DMS153 (cell line): ENCODE results near the gene SVOPL.
"Not testable (repeated sequence)": the region's sequence is repeated elsewhere in the genome, so short reads cannot be mapped to it uniquely, and the experiment has no call there.

Experiments used
- DNase-seq: peaks from one replicate; lab custom pipeline; 2025; lab: John Stamatoyannopoulos, UW

The SVOPL gene

GRCh38 chr7:138700857-138701536 lies at the start of gene SVOPL:
TSS of gene SVOPL (minus strand) at chr7:138701362. CDS start at chr7:138679045, 22,317 bp downstream.
- DNase-seq: no peak

GRCh38 chr7:138750473-138750872 lies 49.3 kb upstream of the SVOPL start:
- no peak for DNase-seq

- DNase-seq: no peak
Observed at GRCh38 chr7:138749960-138750359, 48.8 kb upstream of the SVOPL start.

- no peak for DNase-seq
Observed at GRCh38 chr7:138748666-138749065, 47.5 kb upstream of the SVOPL start.

GRCh38 chr7:138746073-138746472 lies 44.9 kb upstream of the SVOPL start:
- DNase-seq: no peak

- DNase-seq: no peak
Observed at GRCh38 chr7:138745189-138745588, 44.0 kb upstream of the SVOPL start.

- DNase-seq: no peak
Observed at GRCh38 chr7:138741453-138741735, 40.2 kb upstream of the SVOPL start.

GRCh38 chr7:138739859-138740258 lies 38.7 kb upstream of the SVOPL start:
- DNase-seq: no peak

GRCh38 chr7:138738551-138739335 lies 37.6 kb upstream of the SVOPL start:
- DNase-seq: peak; percentile 66

GRCh38 chr7:138738114-138738513 lies 37.0 kb upstream of the SVOPL start:
- no peak for DNase-seq

GRCh38 chr7:138735399-138735798 lies 34.2 kb upstream of the SVOPL start:
- DNase-seq: no peak

GRCh38 chr7:138731733-138732132 lies 30.6 kb upstream of the SVOPL start:
- DNase-seq: not testable (repeated sequence)

- DNase-seq: no peak
Observed at GRCh38 chr7:138729444-138729843, 28.3 kb upstream of the SVOPL start.

- peak; percentile 14 for DNase-seq
Observed at GRCh38 chr7:138727336-138728099, 26.4 kb upstream of the SVOPL start.

- DNase-seq: no peak
Observed at GRCh38 chr7:138726288-138726687, 25.1 kb upstream of the SVOPL start.

GRCh38 chr7:138720286-138720685 lies 19.1 kb upstream of the SVOPL start:
- DNase-seq: no peak

- no peak for DNase-seq
Observed at GRCh38 chr7:138716889-138717288, 15.7 kb upstream of the SVOPL start.

- DNase-seq: no peak
Observed at GRCh38 chr7:138713191-138713590, 12.0 kb upstream of the SVOPL start.

- DNase-seq: no peak
Observed at GRCh38 chr7:138712652-138713051, 11.5 kb upstream of the SVOPL start.

- DNase-seq: no peak
Observed at GRCh38 chr7:138710536-138711385, 9.6 kb upstream of the SVOPL start.

GRCh38 chr7:138705167-138705566 lies 4.0 kb upstream of the SVOPL start:
- DNase-seq: no peak

- no peak for DNase-seq
Observed at GRCh38 chr7:138701537-138701923, 368 bp upstream of the SVOPL start.
